Cerebellar cortex (tissue), 1 donor: Measurements from ENCODE around the gene PP2D1.
"Not testable (repeated sequence)": the region's sequence is repeated elsewhere in the genome, so short reads cannot be mapped to it uniquely, and the experiment has no call there.

Source experiments
- DNase-seq: peaks from one replicate; pipeline ENCODE4 v3.0.0-alpha.2; 2015; ENCODE audit warnings: low spot score

PP2D1 gene

DNA sequence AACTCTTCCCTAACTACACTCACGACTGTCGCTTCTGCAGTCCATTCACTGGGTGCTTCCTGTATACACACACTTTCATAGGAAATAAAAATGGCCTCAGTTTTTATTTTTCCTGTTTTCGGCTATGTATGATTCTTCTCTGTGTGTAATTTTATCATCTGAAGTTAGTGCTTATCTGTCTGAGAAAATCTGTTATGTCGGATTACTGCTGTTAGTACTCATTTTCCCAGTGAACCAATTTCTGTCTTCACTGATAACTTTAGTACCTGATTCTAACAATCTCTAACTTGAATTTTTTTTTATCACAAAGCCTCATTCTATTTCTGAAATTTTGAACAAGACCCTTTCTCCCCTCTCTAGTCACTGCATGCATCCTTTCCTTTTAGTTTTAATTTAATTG lies 44.3 kb downstream of the PP2D1 start:
- DNase-seq, result no peak

DNA sequence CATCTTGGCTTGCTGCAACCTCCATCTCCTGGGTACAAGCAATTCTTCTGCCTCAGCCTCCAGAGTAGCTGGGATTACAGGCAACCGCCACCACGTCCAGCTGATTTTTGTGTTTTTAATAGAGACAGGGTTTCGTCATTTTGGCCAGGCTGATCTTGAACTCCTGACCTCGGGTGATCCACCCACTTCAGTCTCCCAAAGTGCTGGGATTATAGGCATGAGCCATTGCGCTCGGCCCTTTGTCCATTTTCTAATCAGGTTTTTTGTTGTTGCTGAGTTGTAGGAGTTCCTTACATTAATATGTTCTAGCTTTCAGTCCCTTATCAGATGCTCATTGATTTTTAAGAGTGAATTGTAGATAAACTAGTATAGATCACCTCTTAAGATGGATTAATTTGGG lies 44.9 kb downstream of the PP2D1 start:
- no peak for DNase-seq

DNA sequence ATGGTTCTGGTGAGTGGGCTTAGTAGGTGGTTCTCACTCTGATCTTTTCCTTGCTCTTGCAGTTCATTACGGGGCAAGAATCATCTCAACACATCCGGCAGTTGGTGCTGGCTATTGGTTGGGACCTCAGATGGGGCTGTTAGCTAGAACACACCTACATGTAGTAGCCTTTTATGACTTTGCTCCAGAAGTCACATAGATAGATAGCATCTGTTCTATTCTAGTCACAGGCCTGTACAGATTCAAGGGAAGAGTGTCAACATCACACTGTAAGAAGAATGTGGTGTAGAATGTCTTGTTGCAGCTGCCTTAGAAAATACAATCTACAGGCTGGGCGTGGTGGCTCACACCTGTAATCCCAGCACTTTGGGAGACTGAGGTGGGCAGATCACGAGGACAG lies 50.1 kb downstream of the PP2D1 start:
- DNase-seq, result no peak

DNA sequence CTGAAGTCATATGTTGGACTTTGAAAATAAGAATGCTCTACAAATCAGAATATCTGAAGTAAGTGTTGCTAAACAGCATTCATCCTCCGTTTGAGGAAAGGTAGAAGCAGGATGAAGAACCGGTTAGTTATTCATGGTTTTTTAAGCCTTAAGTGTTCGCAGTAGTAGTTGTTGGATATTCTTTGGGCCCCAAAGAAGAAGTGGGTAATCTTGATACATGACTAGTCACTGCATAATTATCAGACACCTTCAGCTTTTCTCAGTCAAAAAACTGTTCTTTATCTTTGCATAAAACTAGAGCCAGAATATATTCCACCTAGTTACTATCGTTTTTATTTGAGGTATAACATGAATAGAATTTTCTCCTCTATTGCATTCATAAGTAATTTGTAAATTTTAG lies 51.4 kb downstream of the PP2D1 start:
- DNase-seq, result no peak

DNA sequence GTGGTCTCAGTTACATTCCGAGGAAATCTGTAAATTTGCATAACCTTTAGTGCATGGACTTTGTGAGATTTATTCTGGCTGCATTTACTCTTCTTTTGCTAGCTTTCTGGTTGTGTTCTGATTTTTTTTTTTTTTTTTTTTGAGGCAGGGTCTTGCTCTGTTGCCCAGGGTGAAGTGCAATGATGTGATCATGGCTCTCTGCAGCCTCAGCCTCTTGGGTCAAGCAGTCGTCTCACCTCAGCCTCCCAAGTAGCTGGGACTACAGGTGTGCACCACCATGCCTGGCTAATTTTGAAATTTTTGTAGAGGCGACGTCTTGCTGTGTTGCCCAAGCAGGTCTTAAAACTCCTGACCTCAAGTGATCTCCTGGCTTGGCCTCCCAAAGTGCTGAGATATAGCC lies 52.6 kb downstream of the PP2D1 start:
- DNase-seq, result no peak

DNA sequence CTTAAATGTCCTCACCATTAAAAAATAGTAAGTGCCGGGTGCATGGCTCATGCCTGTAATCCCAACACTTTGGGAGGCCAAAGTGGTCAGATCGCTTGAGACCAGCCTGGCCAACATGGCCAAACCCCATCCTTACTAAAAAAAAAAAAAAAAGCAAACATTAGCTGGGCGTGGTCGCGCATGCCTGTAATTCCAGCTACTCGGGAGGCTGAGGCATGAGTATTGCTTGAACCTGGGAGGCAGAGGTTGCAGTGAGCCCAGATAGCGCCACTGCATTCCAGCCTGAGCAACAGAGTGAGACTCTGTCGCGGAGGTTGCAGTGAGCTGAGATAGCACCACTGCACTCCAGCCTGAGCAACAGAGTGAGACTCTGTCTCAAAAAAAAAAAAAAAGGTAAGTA lies 54.7 kb downstream of the PP2D1 start:
- not testable (repeated sequence) for DNase-seq

DNA sequence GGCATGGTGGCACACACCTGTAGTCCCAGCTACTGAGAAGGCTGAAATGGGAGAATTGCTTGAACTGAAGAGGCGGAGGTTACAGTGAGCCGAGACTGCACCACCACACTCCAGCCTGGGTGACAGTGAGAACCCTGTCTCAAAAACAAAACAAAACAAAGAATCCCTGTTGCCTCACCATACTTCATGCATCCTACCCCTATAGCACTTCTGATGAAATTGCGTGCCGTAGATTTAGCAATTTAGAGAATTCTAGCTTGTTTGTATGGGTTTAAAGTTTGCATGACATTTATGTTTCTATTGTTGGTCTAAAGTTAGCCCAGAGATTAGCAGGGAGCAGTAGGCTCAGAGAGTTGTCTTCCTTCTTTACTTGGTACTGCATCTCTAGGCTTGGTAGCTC lies 57.4 kb downstream of the PP2D1 start:
- DNase-seq, result no peak

DNA sequence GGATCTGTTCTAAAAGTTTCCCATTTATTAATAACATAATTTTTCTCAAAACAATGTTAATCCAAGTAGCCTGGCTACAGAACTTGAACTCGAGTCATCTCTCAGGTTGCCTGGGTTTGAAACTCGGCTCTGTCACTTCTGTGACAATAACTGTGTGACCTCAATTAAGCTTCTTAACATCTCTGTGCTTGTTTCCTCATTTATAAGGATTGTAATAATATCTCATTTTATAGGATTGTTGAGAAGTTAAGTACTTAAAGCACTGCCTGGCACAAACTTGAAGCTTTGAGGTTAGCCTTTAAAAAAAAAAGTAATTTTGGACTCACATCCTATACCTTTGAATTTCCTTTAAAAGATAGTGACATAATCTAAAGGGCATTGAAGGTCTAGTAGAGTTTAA lies 61.7 kb downstream of the PP2D1 start:
- DNase-seq, result no peak

DNA sequence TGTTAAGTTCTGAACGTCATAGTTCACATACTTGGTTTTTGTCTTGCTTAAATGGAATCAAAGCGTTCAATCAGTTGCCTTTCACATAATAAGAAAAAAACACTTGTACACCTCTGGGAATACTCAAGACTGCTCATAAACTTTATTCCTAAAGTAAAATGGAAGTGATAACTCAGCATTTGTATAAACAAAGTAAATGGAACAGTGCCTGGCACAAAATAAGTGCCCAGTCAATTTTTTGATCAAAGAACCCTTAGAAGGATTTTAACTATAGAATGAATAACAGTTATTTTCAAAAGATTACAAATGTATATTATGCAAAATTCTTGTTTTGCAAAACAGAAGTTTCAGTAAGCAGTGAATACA lies 63.9 kb downstream of the PP2D1 start:
- no peak for DNase-seq

DNA sequence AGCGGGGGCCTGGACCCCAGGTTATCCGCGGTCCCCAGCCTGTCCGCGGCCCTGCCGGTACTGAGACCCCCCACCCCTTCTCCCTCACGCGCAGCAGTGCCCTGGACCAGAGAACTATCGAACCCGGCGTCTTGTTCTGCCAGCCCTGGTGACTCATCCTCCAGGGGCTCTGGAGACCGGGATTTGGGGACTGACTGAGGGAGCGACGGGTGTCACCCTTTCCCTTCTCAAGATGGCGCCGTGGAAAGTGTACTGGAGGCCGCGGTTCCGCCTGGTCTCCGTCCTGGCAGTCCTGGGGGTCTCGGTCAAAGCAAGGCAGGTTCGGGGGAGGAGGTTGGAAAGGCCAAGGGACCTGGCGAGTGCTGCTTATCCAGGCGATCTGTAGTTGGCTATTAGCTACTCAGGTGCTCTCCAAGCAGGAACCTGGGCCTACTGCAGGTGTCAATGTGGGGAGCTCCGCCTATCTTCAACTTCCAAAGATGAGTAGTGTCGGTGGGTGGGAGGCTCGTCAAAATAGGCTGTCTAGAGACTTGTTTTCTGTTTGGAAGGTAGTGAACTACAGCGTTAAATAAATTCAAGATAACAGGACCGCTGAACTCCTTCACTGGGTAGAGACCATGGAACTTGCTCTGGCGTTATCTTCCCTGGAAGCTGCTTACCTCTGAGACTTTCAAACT lies 64.4 kb downstream of the PP2D1 start:
- DNase-seq, result peak; percentile 38

DNA sequence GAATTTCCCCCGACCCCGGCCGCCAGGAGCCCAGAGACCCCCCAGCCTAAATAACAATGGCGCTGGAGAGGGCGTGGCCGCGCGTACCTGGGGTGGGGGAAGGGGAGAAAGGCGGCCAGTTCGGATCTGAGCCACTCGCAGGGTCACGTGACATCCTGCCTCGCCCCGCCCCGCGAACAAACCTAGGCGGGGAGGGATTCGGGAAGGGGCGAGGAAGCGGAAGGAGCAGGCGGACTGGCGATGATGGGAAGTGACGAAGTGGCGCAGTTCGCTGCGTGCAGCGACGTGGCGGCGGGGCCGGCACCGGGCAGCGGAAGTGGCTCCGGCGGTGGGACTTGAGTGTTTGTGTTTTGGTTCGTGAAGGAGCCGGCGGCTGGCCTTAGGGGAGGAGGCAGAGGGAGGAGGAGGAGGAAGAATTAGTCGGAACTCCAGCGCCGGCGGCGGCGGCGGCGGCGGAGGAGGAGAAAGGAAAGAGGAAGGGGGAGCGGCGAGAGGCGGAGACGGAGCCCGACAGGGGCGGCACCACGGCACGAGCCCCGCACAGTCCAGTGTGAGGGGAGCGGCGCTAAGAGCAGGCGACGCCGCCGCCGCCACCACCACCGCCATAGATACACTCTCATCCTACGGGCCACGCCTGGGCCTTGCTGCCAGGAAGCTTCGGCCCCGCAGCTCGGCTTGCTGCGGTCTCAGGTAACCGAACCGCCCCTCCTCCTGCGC lies 65.1 kb downstream of the PP2D1 start, which contains the start of gene RAB5A:
RAB5A (plus strand) TSS at position 266 of the 717 bp plus-strand sequence. CDS start 3,802 bp downstream, outside the sequence.
- DNase-seq, result peak; percentile 99

DNA sequence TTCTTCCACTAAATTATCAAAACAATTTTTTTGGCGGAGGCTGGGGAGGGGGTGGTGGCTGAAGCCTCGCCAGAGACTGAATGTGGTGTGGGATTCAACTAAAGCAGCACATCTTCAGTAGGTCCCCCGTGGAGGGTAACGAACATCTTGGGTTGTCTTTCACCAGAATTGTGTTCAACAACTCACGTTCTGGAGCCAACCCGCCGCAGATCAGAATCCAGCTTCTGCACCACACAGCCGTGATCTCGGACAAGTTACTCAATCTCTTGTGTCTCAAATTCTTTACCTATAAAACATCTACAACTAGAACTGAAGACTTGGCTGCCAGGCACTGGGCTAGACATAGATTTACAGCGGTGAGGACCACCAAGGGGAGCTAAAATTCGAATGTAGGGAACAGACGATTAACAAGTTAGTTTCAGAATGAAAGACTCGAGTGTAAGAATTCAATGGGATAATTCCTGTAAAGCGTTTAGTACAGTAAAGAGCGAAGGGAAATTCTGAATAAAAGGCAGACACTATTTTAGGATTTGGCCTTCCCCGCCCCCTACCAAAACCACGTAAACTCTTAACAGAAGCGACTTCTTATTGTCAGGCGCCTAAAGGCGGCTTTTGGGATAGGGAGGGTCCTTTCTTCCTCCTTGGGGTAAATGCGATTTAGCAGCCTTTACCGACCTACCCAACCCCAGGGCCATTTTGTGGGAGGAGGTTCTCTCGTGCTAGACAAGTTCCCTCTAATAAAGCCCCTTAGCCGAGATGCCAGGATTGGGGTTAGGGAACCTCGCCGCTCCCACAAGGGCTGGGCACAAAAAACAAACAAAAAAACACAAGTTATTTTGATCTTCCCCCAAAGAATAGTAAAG lies 65.9 kb downstream of the PP2D1 start:
- peak; percentile 10 for DNase-seq

DNA sequence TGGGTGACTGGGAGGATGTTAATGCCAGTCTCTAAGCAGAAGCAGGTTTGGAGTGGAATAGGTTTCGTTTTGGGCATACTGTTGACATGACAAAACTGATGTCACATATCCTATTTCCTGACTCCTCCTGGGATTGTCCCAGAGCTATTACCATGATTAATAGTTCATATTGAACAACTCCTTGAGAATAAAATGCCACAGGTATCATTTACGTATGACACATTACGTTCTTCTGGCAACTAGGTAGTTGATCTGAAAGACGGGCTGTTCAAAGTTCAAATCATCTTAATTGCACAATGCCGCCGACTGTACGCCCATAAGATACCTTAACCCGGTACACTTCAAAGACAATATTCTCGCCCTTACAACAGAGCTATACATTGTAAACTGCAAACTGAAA lies 66.5 kb downstream of the PP2D1 start:
- no peak for DNase-seq

DNA sequence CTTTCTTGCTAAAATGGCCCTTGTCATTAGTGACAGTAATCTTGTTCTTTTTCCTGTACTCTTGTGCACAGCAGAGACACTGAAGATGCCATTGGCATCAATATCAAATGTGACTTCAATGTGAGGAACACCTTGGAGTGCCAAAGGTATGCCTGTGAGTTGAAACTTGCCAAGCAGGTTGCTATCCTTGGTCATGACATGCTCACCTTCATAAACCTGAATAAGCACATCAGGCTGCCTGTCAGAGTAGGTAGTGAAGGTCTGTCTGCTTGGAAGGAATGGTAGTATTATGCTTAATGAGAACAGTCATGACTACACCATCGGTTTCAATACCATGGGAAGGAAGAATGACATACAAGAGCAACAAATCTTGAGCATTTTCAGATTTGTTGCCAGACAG lies 71.4 kb downstream of the PP2D1 start:
- no peak for DNase-seq

DNA sequence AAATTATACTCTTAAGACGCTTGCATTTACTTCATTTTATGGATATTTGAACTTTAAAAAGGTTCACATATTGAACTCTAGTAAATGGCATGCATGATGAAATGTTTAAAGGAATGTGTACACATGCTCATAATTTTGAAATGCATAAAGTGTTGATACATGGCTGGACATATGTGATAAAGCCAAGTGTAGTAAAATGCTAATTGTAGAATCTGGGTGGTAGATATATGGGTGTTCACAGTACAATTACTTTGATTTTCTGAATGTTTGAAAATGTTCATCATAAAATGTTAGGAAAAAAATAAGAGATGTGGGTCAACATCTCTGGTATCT lies 73.8 kb downstream of the PP2D1 start:
- no peak for DNase-seq

DNA sequence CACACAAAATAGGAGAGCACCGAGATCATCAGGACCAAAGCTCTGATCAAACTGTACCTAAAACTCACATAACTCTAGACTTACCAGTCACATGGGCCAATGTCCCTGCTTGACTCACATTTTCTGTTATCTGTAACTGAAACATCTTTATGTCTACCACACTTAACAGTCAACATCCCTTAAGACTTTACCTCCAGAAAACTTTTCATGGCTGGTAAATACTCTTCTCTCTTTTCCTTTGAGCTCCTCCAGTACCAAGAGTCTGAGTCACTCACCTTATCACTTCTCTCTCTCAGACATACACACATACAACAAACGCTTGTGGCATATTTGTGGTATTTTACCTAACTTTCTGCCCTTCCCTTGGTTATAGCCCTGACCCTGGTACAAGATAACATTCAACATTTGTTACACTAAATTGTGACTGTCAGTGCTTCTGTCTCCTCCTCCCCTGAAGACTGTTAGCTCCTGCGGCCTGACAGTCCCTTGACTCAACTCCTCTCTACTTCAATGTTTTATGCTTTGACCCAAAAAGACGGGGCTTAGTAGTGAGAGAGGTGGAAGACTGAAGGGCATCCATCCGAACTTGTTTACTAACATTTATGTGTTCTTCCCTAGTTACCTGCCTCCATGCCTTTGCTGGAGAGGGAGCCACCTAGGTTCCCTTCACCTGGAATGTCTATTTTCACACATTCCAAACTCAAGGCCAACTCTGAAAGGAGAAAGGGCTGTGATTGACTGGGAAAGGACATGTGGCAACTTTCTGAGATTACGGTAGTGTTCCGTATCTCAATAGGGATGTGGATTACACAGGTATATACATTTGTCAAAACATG lies 74.4 kb downstream of the PP2D1 start:
- no peak for DNase-seq
